ENCODE measurements around the gene DNAH9. TPM values are rescaled to one million over a fixed set of nuclear protein-coding genes. Genes with fewer than 3 reads are reported as not detected.
A peak's percentile ranks its signal among the peaks of the same experiment; 100 is the strongest.

DNAH9 gene
- total and polyA plus RNA-seq, 2 experiments from 2014 or later = 0.24 to 1.8 TPM

- Histone ChIP-seq H3K27me3 (no peaks in the 10 kb centered on the region), H3K36me3 (no peaks in the 10 kb centered on the region), H3K9me3 (ENCODE audit: low read depth) (no peaks in the 10 kb centered on the region), H3K4me1 (ENCODE audit: low read depth) (no peaks in the 10 kb centered on the region), H3K27ac (no peak overlapping the region), H3K4me3 (no peak overlapping the region)
- no peak for TF ChIP-seq CTCF (IDR thresholded peaks at IDR 0.05; ENCODE audit: low read depth, low read length)
- DNase-seq (ENCODE audit: low read depth in 1 of 2, low spot score in 1 of 2) = no peak
Observed at GRCh38 chr17:11857006-11857405, 258.7 kb downstream of the DNAH9 start.

DNA sequence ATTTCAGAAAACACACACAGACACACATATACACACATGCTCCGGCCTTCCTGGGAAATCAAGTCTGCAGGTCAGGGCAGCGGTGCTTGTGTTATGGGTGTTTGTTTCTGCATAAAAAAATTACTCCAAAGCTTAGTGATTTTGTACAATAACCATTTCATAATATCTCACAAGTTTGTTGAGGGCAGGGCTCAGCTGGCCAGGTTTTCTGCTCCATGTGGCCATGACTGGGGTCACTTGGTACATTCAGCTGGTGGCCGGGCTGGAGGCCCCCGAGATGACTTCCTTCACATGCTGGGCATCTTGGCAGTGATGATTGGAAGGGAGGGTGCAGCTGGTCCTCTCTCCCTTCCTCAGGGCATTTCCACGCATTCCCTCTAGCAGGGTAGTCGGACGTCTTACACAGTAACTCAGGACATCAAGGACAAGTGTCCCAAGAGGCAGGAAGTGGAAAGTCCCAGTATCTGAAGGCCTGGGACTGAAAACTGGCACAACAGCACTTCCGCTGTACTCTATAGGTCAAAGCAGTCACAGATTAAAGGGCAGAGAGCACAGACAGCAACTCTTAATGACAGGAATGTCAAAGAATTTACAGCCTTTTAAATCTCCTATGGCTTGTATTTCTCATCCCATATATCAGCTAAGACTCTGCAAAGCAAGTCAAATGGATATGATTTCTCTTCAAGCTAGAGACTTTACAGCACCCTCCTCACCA is 271.6 kb downstream of the DNAH9 start:
- H3K27me3 ChIP-seq = no peaks in the 10 kb centered on the region
- no peaks in the 10 kb centered on the region for H3K9me3 ChIP-seq (ENCODE audit: low read depth)
- DNase-seq (ENCODE audit: low read depth in 1 of 2, low spot score in 1 of 2) = no peak
- H3K27ac ChIP-seq = no peak overlapping the region
- no peaks in the 10 kb centered on the region for H3K36me3 ChIP-seq
- H3K4me3 ChIP-seq = no peak overlapping the region
- no peak for TF ChIP-seq CTCF (IDR thresholded peaks at IDR 0.05; ENCODE audit: low read depth, low read length)
- H3K4me1 ChIP-seq (ENCODE audit: low read depth) = no peaks in the 10 kb centered on the region

GRCh38 chr17:11871773-11872172 is 273.5 kb downstream of the DNAH9 start:
- TF ChIP-seq CTCF (IDR thresholded peaks at IDR 0.05; ENCODE audit: low read depth, low read length) = no peak
- no peaks in the 10 kb centered on the region for H3K27me3 ChIP-seq
- DNase-seq (ENCODE audit: low read depth in 1 of 2, low spot score in 1 of 2) = no peak
- no peaks in the 10 kb centered on the region for H3K4me1 ChIP-seq (ENCODE audit: low read depth)
- H3K9me3 ChIP-seq (ENCODE audit: low read depth) = no peaks in the 10 kb centered on the region
- H3K27ac ChIP-seq = no peak overlapping the region
- H3K36me3 ChIP-seq = no peaks in the 10 kb centered on the region
- H3K4me3 ChIP-seq = no peak overlapping the region

DNA sequence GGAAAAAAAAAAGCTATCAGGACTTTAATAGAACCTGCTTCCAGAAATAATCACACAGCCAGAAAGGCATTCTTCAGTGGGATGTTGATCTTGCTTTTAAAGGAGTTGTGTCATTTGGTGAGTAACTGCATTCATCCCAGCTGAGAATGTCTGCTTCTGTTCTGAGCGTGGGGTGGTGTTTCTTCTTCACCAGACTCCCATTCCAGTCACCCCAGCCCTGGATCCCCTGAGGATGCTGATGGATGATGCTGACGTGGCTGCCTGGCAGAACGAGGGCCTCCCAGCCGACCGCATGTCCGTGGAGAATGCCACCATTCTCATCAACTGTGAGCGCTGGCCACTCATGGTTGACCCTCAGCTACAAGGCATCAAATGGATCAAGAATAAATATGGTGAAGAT is 276.5 kb downstream of the DNAH9 start:
- H3K36me3 ChIP-seq = no peaks in the 10 kb centered on the region
- no peak for TF ChIP-seq CTCF (IDR thresholded peaks at IDR 0.05; ENCODE audit: low read depth, low read length)
- no peak overlapping the region for H3K4me3 ChIP-seq
- H3K27ac ChIP-seq = no peak overlapping the region
- no peaks in the 10 kb centered on the region for H3K27me3 ChIP-seq
- no peak for DNase-seq (ENCODE audit: low read depth in 1 of 2, low spot score in 1 of 2)
- no peaks in the 10 kb centered on the region for H3K4me1 ChIP-seq (ENCODE audit: low read depth)
- H3K9me3 ChIP-seq (ENCODE audit: low read depth) = no peaks in the 10 kb centered on the region

DNA sequence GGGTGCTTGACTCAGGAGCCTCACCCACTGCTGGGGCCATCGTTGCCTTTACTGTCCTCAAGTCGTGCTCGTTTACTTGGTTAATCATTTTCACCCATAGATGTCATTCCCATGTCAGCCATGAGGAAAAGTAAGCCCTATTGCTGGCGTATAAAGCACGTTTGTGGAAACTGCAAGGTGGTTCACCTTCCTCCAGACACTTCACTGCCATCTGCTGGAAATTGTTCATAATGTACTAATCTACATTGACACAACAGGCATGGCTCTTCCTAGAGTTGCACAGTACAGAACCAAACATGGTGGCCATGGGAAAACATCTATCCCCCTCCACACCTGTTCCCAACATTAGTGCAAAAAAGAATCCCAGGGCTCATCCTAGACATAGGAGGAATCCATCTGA is 282.4 kb downstream of the DNAH9 start:
- Histone ChIP-seq H3K27me3 (no peaks in the 10 kb centered on the region), H3K27ac (no peak overlapping the region), H3K36me3 (no peaks in the 10 kb centered on the region), H3K4me1 (ENCODE audit: low read depth) (no peaks in the 10 kb centered on the region), H3K9me3 (ENCODE audit: low read depth) (no peaks in the 10 kb centered on the region), H3K4me3 (no peak overlapping the region)
- TF ChIP-seq CTCF (IDR thresholded peaks at IDR 0.05; ENCODE audit: low read depth, low read length) = no peak
- peak; percentile 2 to 60 for DNase-seq (ENCODE audit: low read depth in 1 of 2, low spot score in 1 of 2)

All from cardiac muscle cell (in vitro differentiated cells and primary cell).